ENCODE data around the gene CFAP90. TPM values are rescaled to one million over a fixed set of nuclear protein-coding genes. Genes with fewer than 3 reads are reported as not detected.
A peak's percentile ranks its signal among the peaks of the same experiment; 100 is the strongest.

CFAP90 gene
- total RNA-seq, 1 experiment from 2014 or later: 0.58 TPM

- peaks cover 32% of the 10 kb centered on the region for H3K79me2 ChIP-seq (ENCODE audit: low read length)
- H3K4me3 ChIP-seq (ENCODE audit: low read length): no peak overlapping the region
- H2AFZ ChIP-seq (ENCODE audit: low read length): no peak overlapping the region
- H3K4me2 ChIP-seq (ENCODE audit: low read length): 0 out of 2 replicates have a peak overlapping the region, but pooled peaks have one; percentile 41
- BruUV-seq (replicated peaks): no TSS peak
- no peaks in the 10 kb centered on the region for H3K27me3 ChIP-seq (ENCODE audit: low read length)
- no peak for TF ChIP-seq EZH2phosphoT487 (IDR thresholded peaks at IDR 0.05; ENCODE audit: borderline replicate concordance, low read length)
- no peak for TF ChIP-seq CTCF (conservative IDR thresholded peaks at IDR 0.05; ENCODE audit: low read depth, low read length)
- TF ChIP-seq EZH2 (IDR thresholded peaks at IDR 0.05; ENCODE audit: low read length, unreplicated experiment): no peak
- peaks cover 76% of the 10 kb centered on the region for H3K36me3 ChIP-seq (ENCODE audit: low read depth, low read length)
- peaks cover 32% of the 10 kb centered on the region for H3K4me1 ChIP-seq (ENCODE audit: insufficient read depth, low read length)
- H4K20me1 ChIP-seq (ENCODE audit: low read length): 0 out of 2 replicates have a peak, but pooled peaks cover 14% of the 10 kb centered on the region
- POLR2A ChIA-PET (ENCODE audit: unreplicated experiment): no interaction called here
- H3K27ac ChIP-seq (ENCODE audit: low read length): peak overlapping the region; percentile 55
- no peak overlapping the region for H3K9ac ChIP-seq (ENCODE audit: low read length)
- DNase-seq: no peak
- intact Hi-C loops (cut with micrococcal nuclease): no loop called here
- no peak for ATAC-seq
- no peaks in the 10 kb centered on the region for H3K9me3 ChIP-seq (ENCODE audit: low read length)
- H3K9me2 ChIP-seq (replicated peaks; ENCODE audit: low read length): no peaks in the 10 kb centered on the region
- H3F3A ChIP-seq (ENCODE audit: low read length, unreplicated experiment): peaks cover 5% of the 10 kb centered on the region
- CTCF ChIA-PET: no interaction called here
These were observed 26.9 kb upstream of the CFAP90 start for GRCh38 chr5:7877851-7878250.

DNA sequence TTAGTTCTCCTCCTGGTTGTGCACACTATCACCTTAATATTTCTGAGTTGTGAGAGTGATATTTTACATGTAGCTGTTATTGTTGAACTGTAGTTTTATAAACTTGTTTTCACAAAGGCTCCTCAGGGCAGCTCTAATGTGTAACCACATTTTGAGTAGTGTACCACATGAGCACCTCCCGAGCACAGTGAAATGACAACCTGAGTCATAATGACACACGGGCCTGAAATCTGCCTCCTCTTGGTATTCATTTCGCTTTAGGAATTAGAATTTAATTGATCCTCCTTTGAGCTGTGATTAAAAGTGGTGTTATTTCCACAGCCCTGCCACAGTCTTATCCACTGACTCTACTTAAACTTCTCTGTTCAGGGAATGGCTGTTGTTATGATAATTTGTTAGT lies 25.9 kb upstream of the CFAP90 start:
- DNase-seq (peak; percentile 89), ATAC-seq (peak; percentile 95)
- peak overlapping the region; percentile 13; the same call in 1 of the 2 replicates for H3K27ac ChIP-seq (ENCODE audit: low read length)
- no peaks in the 10 kb centered on the region for H3K27me3 ChIP-seq (ENCODE audit: low read length)
- POLR2A ChIA-PET (ENCODE audit: unreplicated experiment): interaction anchor here (0.6 kb wide), 3 partner anchors 9 to 1671 kb away, joined by 4 to 6 read pairs (median 6); partner anchors contain the start of gene NSUN2
- no peak overlapping the region for H2AFZ ChIP-seq (ENCODE audit: low read length)
- BruUV-seq (replicated peaks): no TSS peak
- H3K36me3 ChIP-seq (ENCODE audit: low read depth, low read length): peaks cover 75% of the 10 kb centered on the region
- intact Hi-C loops (cut with micrococcal nuclease): no loop called here
- H3K9me2 ChIP-seq (replicated peaks; ENCODE audit: low read length): no peaks in the 10 kb centered on the region
- H4K20me1 ChIP-seq (ENCODE audit: low read length): peaks cover 13% of the 10 kb centered on the region
- H3K9ac ChIP-seq (ENCODE audit: low read length): no peak overlapping the region
- peaks cover 5% of the 10 kb centered on the region for H3F3A ChIP-seq (ENCODE audit: low read length, unreplicated experiment)
- H3K79me2 ChIP-seq (ENCODE audit: low read length): peaks cover 42% of the 10 kb centered on the region
- peaks cover 32% of the 10 kb centered on the region for H3K4me1 ChIP-seq (ENCODE audit: insufficient read depth, low read length)
- H3K4me3 ChIP-seq (ENCODE audit: low read length): no peak overlapping the region
- no peaks in the 10 kb centered on the region for H3K9me3 ChIP-seq (ENCODE audit: low read length)
- TF ChIP-seq CTCF (conservative IDR thresholded peaks at IDR 0.05; ENCODE audit: low read depth, low read length) (no peak), EZH2phosphoT487 (IDR thresholded peaks at IDR 0.05; ENCODE audit: borderline replicate concordance, low read length) (no peak), EZH2 (IDR thresholded peaks at IDR 0.05; ENCODE audit: low read length, unreplicated experiment) (no peak)
- CTCF ChIA-PET: no interaction called here
- peak overlapping the region; percentile 41 for H3K4me2 ChIP-seq (ENCODE audit: low read length)

DNA sequence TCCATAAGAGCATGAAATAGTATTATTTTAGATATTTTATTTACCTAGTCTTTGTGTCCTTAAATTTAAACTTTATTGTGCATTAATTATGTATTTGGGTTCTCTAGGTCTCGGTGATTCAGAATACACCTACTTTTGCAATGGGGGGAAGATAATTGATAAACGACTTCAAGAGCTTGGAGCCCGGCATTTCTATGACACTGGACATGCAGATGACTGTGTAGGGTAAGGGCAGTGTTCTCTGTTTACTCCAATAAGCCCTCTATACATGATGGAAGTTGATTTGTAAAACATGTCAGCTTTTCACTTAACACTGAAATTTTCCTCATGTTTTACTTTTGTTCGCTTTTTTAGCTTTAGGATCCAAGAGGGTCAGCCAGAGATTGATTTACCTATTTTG lies 24.2 kb upstream of the CFAP90 start:
- intact Hi-C loops (cut with micrococcal nuclease): no loop called here
- ATAC-seq (no peak), DNase-seq (no peak)
- Histone ChIP-seq H3K4me1 (ENCODE audit: insufficient read depth, low read length) (peaks cover 48% of the 10 kb centered on the region), H3K9me2 (replicated peaks; ENCODE audit: low read length) (no peaks in the 10 kb centered on the region), H3K27ac (ENCODE audit: low read length) (no peak overlapping the region), H3K4me3 (ENCODE audit: low read length) (no peak overlapping the region), H3K79me2 (ENCODE audit: low read length) (peaks cover 59% of the 10 kb centered on the region), H3F3A (ENCODE audit: low read length, unreplicated experiment) (peaks cover 5% of the 10 kb centered on the region), H3K27me3 (ENCODE audit: low read length) (no peaks in the 10 kb centered on the region), H4K20me1 (ENCODE audit: low read length) (peaks cover 29% of the 10 kb centered on the region), H3K36me3 (ENCODE audit: low read depth, low read length) (peaks cover 69% of the 10 kb centered on the region), H2AFZ (ENCODE audit: low read length) (no peak overlapping the region), H3K9me3 (ENCODE audit: low read length) (no peaks in the 10 kb centered on the region), H3K9ac (ENCODE audit: low read length) (no peak overlapping the region), H3K4me2 (ENCODE audit: low read length) (no peak overlapping the region)
- no TSS peak for BruUV-seq (replicated peaks)
- no peak for TF ChIP-seq CTCF (conservative IDR thresholded peaks at IDR 0.05; ENCODE audit: low read depth, low read length)
- TF ChIP-seq EZH2phosphoT487 (IDR thresholded peaks at IDR 0.05; ENCODE audit: borderline replicate concordance, low read length): no peak
- TF ChIP-seq EZH2 (IDR thresholded peaks at IDR 0.05; ENCODE audit: low read length, unreplicated experiment): no peak
- ChIA-PET CTCF (no interaction called here), POLR2A (ENCODE audit: unreplicated experiment) (no interaction called here)

Measured in PC-3 (cell line).